ENCODE data around the gene MAN2C1. TPM values are rescaled to one million over a fixed set of nuclear protein-coding genes. Genes with fewer than 3 reads are reported as not detected.

Gene MAN2C1
- 100 to 1,000 TPM; 186 to 339 TPM for total RNA-seq

DNA sequence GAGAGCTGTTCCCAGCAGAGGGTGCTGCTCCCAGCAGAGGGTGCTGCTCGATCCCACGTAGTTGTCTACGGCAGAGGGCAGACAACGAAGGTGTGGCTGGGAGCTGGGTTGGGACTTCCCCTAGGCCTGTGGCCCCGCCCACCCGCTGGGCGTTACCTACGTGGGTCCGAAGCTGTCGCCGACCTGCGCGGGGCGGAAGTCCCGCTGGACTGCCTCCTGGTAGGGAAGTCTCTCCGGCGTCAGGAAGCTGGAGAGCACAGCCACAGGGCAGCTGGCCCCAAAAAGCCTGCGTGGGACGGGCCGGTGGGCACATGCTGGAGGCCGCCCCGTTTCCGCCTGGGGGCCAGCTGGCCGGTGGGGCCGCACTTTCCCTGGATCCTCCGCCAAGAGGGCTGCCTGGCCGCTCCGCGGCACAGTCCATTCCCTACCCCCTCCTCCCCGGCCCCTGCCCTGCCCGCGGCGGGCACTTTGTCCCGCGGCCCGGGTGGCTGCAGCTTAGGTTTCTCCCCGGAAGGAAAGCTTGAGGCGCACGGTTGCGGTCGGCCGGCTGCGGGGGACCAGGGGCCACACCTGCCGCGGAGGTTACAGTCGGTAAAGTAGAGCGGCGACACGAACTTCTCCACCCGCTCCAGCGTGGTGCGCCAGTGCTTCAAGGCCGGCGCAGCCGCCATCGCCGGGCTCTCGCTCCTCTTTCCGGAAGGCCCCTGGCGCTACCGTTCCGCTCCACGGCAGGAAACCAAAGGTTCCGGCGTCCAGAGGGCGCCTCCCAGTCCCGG is at the start of gene MAN2C1:
Gene MAN2C1 (minus strand): TSS at position 695 of the 776 bp plus-strand sequence. CDS start 24 bp downstream, at position 671.
- intact Hi-C loops (cut with DNase I): loop anchor here (10.0 kb wide), 1 partner anchor 317 kb away; no protein-coding TSS in a partner anchor
- TF ChIP-seq POLR2A (IDR thresholded peaks at IDR 0.05): peak; percentile 92 to 98 (median 98)
- TF ChIP-seq, protein P1, sequence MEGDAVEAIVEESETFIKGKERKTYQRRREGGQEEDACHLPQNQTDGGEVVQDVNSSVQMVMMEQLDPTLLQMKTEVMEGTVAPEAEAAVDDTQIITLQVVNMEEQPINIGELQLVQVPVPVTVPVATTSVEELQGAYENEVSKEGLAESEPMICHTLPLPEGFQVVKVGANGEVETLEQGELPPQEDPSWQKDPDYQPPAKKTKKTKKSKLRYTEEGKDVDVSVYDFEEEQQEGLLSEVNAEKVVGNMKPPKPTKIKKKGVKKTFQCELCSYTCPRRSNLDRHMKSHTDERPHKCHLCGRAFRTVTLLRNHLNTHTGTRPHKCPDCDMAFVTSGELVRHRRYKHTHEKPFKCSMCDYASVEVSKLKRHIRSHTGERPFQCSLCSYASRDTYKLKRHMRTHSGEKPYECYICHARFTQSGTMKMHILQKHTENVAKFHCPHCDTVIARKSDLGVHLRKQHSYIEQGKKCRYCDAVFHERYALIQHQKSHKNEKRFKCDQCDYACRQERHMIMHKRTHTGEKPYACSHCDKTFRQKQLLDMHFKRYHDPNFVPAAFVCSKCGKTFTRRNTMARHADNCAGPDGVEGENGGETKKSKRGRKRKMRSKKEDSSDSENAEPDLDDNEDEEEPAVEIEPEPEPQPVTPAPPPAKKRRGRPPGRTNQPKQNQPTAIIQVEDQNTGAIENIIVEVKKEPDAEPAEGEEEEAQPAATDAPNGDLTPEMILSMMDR (IDR thresholded peaks at IDR 0.05): peak; percentile 62 to 93 (median 86)
- peak within 1 kb of the TSS; percentile 82 to 86 for H3K4me3 ChIP-seq
- peak within 1 kb of the TSS; percentile 97 to 100 (median 99) for H3K27ac ChIP-seq
- ATAC-seq (peak; percentile 94), DNase-seq (peak; percentile 97 to 98 (median 98))
- H3K27me3 ChIP-seq: no peaks in the 10 kb centered on the region
- no peaks in the 10 kb centered on the region for H3K9me3 ChIP-seq
- H3K4me1 ChIP-seq: peaks cover 25% of the 10 kb centered on the region
- H3K36me3 ChIP-seq (replicated peaks in 1 of 2; ENCODE audit: insufficient read depth in 1 of 2, low read depth in 2 of 2): peaks cover 0 to 18% of the 10 kb centered on the region in 2 donors
- WGBS, 2 donors: 0% methylated on average over 2 to 67 of the region's 67 CpGs

DNA sequence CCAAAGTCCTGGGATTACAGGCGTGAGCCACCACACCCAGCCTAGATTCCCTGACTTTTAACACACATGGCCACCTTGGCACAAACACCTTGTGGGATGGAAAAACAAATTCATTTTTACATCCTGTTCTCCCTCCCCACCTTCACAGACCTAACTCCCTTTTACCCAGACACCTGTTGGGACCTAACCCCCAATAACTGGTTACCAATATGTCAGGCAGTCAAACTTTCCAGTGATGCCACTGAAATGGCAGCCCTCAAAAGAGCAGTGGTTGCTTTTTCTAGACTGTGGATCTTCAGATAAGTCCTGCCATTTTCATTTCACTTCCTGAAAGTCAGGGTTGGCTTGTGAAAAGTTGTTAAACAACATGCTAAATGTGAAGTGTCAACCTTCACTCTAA is 48.2 kb upstream of the MAN2C1 start:
- peak overlapping the region in 1 of 4 donors; percentile 21 for H3K27ac ChIP-seq
- H3K27me3 ChIP-seq: no peaks in the 10 kb centered on the region
- peaks cover 5% of the 10 kb centered on the region for H3K4me1 ChIP-seq
- H3K9me3 ChIP-seq: no peaks in the 10 kb centered on the region
- ATAC-seq (no peak), DNase-seq (no peak)
- H3K36me3 ChIP-seq (replicated peaks in 1 of 2; ENCODE audit: insufficient read depth in 1 of 2, low read depth in 2 of 2): peaks cover 7 to 9% of the 10 kb centered on the region in 2 donors
- 94 to 100% methylated on average over 1 of the region's 1 CpG for WGBS, 2 donors
- intact Hi-C loops (cut with DNase I): no loop called here
- TF ChIP-seq POLR2A (IDR thresholded peaks at IDR 0.05): no peak
- TF ChIP-seq, protein P1 (IDR thresholded peaks at IDR 0.05): no peak
- H3K4me3 ChIP-seq: no peak overlapping the region

DNA sequence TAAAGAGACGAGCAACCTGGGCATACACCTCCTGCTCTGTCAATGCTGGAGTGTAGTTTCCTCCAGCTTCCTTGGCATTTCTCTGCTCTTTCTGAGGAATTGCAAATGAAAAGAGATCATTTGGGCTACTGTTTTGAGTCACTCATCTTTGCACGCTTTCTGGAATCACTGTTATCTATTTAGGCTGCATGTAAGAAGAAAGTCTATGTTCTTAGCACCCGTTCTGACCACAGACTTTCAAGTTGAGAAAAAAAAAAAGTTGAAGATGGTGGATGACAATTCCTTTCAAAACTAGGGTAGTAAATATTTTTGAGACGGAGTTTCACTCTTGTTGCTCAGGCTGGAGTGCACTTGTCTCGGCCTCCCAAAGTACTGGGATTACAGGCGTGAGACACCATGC is 41.8 kb upstream of the MAN2C1 start:
- DNase-seq (no peak), ATAC-seq (no peak)
- Histone ChIP-seq H3K9me3 (no peaks in the 10 kb centered on the region), H3K4me3 (no peak overlapping the region), H3K27me3 (no peaks in the 10 kb centered on the region), H3K4me1 (no peaks in the 10 kb centered on the region), H3K27ac (no peak overlapping the region), H3K36me3 (replicated peaks in 1 of 2; ENCODE audit: insufficient read depth in 1 of 2, low read depth in 2 of 2) (peaks cover 16 to 48% of the 10 kb centered on the region in 2 donors)
- WGBS, 2 donors: 92 to 94% methylated on average over 6 of the region's 6 CpGs
- intact Hi-C loops (cut with DNase I): no loop called here
- TF ChIP-seq POLR2A (IDR thresholded peaks at IDR 0.05): no peak
- TF ChIP-seq, protein P1 (IDR thresholded peaks at IDR 0.05): no peak

GRCh38 chr15:75407083-75407482 is 38.7 kb upstream of the MAN2C1 start:
- intact Hi-C loops (cut with DNase I): no loop called here
- 75 to 88% methylated on average over 1 of the region's 1 CpG for WGBS, 2 donors
- TF ChIP-seq POLR2A (IDR thresholded peaks at IDR 0.05): no peak
- TF ChIP-seq, protein P1 (IDR thresholded peaks at IDR 0.05): no peak

More at GRCh38 chr15:75407083-75407482, 38.7 kb upstream of the MAN2C1 start:
- H3K4me3 ChIP-seq: no peak overlapping the region
- H3K27me3 ChIP-seq: no peaks in the 10 kb centered on the region
- no peak for DNase-seq
- H3K4me1 ChIP-seq: no peaks in the 10 kb centered on the region
- no peak overlapping the region for H3K27ac ChIP-seq
- H3K9me3 ChIP-seq: no peaks in the 10 kb centered on the region
- no peak for ATAC-seq
- H3K36me3 ChIP-seq (replicated peaks in 1 of 2; ENCODE audit: insufficient read depth in 1 of 2, low read depth in 2 of 2): peaks cover 13 to 50% of the 10 kb centered on the region in 2 donors

Measured in body of pancreas (tissue), 4 donors.